Left forelimb (tissue), 1 donor: ENCODE data around the gene USP13.

ENCODE experiments used
- DNase-seq: peaks from one replicate; pipeline ENCODE4 v3.0.0-alpha.2; 2018; ENCODE audit warnings: low spot score

Gene USP13

DNA sequence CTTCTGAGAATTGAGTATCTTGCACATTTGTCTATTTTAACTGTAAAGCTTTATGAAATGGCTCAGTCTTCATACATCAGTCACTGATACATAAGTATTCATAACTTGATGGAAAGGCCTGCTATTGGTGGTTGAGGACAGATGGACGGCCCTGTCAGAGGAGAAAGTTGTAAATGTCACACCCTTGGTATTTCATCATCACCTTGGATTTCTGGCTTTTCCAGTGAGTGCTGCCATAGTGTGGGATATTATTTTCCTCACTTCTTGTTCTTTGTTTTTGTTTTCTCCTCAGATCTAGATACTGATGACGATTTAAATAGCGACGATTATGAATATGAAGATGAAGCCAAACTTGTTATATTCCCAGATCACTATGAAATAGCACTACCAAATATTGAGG lies 47.9 kb downstream of the USP13 start:
- no peak for DNase-seq

DNA sequence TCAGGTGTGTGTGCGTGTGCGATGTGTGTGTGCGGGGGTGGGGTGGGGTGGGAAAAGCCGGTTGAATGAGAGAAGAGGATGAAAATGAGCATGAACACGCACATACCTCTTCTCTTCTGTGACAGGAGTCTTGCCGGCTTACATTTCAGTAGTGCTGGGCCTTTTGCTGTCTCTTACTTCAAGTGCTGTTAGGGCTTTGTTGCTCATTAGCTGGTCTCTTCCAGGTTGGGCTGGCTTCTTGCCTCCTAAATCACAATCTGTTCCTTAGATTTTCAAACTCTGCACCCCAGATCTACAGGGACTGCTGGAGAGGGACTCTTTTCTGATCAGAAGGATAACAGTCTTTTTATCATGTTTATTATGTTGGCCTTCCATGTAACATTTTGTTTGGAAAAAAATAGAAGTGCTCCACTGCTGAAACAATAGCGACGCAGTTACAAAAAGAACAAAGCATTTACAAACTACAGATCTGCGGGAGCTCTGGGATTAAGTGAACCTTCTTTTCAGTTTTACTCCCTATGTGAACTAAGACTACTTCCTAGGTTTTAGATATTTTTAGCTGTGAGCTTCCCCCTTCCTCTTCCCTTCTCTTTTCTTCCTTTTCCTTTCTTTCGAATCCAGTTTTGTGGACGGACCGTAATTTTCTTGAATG lies 48.5 kb downstream of the USP13 start:
- no peak for DNase-seq

DNA sequence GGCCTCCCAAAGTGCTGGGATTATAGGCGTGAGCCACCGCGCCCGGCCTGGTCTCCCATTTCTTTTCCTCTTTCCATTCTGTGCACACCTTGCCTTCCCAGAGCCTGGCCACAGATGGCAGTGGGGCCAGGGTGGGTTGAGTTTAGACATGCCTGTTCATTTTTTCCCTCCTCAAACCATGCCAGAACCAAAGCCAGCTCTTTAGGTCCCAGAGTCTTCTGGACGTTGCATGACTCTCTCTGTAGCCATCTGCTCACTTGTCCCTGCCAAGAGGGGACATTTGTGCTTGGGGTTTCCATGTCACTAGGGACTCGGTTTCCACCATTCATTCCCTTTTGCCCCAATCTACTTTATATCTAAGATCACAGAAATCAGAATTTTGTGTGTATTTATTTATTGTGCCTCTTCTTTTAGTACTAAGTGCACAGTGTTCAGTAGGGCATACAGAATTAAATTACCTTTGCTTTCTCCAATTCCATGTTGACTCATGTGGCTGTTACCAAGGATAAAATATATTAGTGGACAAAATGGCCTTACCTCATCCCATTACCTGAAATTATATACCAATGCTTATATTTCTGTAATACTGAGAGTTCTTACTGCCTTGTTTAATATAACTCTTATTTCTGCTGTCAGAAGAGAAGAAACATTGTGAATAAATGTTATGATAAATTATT lies 49.6 kb downstream of the USP13 start:
- no peak for DNase-seq

DNA sequence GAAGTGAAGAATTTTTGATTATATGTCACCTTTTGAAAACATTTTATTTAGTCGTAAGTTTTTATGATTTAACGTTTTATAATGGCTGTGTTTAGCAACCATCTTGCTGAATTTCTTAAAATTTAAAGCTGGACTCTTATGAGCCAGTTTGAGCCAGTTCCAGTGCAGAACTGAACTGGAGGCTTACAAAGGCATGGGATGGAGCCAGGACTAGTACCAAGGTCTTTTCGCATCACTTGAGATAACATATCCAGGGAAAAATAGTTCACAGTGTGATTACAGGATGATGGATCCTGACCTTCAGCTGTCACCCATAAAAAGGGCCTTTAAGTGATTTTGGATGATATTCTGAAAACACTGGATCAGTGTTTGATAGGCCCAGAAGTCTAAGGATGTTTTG lies 51.0 kb downstream of the USP13 start:
- DNase-seq = no peak

DNA sequence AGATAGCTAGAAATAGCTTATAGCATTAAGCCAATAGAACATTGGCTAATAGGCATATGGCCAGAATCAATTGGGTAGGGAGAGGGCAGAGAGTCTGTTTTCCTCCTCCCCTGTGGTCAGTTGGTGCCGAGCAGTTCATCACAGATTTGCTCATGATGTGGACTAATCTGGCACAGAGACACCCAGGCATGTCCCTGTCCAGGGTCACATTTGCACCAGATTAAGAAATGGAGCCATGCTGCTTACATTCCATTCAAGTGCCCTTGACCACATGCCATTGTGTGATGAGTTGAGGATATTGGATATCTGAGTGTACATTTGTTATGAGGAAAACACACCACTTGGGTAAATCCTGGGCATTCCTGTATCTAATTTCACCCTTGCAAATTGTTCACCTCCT lies 53.4 kb downstream of the USP13 start:
- no peak for DNase-seq

DNA sequence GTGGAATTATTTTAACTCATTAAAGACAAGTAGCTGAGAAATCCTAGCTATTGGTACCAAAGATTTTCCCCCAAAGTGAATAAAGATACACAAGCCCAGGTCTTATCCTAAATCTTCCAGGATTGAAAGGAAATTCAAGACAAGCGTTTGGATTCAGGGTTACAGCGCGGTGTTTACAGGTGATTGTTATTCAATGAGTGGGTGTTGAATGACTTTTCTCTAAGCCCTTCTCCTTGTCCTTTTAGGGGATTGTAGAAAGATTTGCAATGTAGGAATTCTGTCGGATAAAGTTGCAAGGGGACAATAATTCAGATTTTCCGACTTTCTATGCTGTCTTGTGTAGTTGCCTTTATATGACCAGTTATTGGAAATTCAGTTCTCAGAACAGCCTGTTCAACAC lies 57.2 kb downstream of the USP13 start:
- no peak for DNase-seq

DNA sequence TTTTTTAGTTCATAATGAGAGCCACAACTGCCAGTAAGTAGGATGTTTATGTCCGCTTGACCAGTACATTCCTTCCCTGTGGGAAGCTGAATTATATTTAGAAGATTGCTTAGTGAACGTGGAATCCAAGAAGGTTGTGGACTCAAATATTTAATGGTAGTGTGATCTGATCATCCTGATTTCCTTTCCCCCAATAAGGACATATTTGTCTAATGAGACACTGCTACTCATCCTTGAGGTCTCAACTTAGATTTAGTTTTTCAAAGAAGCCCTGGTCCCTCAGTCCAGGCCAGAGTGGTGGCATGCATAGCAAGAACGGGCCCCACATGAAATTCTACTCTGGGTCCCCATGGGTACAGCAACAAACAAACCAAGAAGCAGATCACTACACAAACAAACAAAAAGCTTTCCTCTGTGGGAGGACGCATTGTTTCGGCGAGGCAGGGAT lies 60.8 kb downstream of the USP13 start:
- DNase-seq = no peak

DNA sequence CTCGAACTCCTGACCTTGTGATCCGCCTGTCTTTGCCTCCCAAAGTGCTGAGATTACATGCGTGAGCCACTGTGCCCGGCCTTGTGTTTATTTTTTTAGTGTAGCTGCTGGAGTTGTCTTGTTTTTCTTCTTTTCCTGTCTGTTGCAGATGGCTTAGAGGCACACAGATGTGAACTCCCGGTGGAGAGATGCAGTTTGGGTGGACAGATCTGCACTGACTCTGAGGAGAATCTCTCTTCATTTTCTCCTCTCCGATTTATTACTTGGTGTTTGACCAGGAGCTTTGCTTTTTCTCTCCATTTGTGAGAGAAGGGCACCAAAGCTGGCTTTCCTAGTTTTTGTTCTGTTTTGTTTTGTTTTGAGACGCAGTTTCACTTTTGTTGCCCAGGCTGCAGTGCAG lies 62.7 kb downstream of the USP13 start:
- no peak for DNase-seq

DNA sequence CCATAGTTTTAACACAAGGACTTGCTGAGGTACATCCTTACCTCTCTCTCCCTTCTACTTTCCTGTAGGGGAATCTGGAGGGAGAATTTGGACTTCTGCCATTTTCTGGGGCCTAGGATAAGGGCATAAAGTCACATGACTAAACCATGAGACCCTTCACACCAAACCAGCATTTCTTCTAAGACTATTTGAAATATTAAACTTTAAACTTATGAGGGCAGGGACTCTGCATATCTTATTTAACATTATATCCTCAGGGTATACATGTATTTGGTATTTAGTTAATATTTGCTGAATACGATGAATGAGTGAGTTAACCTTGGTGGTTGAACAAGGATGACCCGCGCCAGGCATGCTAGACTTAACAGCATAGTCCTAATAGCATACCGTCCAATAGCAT lies 63.4 kb downstream of the USP13 start:
- DNase-seq = no peak

DNA sequence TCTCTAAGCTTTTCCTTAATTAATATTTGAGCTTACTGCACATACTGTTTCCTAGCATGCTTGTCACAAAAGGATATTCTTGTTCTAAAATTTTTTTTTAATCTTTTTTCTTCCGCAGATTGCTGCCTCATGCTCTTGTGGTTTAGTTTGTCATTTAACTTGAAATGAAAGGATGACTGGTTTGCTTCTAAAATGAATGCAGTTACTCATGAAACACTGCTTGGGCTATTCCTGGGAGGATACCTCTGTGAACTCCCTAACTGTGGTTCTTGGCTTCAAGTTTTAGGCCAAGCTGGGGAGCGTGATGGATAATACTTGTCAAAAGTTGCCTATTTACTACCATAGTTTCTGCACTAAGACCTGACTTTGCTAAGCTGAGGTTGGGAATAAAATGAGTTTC lies 64.0 kb downstream of the USP13 start:
- DNase-seq = no peak

DNA sequence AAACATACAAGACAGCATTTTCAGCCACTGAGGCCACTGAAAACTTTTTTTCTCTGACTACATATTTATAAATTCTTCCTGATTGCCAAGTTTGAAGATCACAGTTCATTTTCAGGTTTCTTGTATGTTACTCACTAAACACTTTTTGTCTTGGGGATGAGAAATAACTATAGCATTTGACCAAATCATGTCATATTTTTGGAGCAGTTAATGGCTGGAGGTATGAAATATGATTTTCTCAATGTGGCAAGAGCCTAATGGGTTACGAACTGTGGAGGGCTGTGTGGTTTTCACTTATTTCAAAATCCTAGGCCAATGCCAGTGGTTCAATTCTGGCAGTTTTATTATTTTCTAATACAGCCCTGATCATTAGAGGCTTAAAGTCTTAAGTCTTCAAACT lies 64.4 kb downstream of the USP13 start:
- DNase-seq = no peak

DNA sequence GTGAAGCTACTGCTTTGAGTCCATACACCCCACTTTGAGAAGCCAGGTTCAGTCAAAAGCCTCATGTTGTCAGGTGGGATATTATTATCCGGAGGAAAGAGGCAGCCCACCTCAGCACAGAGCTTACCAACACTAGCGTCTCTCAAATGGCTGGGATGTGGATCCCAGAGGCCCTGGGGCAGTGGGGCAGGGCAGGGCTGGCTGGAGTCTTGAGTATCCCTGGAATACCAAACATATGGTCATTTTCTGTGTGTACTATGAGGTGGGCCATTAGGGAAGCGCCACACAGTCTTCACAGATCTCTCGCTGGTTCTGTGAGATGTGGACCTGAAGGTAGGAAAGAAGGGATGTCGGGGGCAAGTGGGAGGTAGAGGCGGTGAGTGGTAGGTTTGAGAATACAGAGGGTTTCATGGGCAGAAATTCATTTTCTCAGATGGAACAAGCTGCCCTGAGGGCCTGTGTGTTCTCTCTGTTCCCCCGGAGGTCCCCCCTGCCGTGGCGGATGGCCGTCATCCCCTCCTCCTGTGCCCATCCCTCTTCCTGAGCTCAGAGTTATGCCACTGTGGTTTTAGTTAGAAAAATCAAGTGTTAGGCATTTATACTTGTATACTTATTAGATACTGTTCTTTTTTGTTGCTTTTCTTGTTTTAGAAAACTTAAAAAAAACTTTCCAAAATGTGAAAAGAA lies 66.4 kb downstream of the USP13 start:
- DNase-seq = no peak

DNA sequence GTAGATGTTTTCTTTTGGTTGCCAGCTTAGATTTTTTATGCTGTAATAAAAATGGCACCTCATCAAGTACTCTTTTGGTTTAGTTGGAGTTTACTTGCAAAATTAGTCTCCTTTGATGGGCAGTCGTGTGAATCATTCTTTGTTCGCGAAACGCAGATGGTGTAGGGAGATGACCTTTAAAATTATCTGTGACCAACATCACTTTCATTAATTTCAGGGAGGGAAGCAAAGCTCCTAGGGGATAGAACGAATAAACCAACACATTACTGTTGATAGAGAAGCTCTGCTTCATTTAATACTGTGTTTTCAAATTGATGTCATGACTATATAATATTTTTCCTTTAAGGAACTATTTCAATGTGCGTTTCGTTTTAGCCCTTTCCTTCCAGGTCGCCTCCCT lies 67.4 kb downstream of the USP13 start:
- no peak for DNase-seq

DNA sequence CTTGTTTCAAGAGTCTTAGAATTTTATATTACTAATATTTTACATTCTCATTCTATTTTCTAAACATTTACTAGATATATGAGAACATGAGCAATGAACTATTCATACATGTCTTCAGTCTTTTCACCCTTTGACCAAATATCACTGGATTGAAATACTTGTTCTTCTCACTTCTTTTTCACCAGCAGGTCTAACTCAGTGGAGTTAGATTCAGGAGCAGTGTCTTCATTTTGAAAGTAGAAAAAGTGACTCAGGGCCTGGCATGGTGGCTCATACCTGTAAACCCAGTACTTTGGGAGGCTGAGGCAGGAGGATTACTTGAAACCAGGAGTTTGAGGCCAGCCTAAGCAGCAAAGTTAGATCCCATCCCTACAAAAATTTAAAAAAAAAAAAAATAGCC lies 70.8 kb downstream of the USP13 start:
- DNase-seq = no peak

DNA sequence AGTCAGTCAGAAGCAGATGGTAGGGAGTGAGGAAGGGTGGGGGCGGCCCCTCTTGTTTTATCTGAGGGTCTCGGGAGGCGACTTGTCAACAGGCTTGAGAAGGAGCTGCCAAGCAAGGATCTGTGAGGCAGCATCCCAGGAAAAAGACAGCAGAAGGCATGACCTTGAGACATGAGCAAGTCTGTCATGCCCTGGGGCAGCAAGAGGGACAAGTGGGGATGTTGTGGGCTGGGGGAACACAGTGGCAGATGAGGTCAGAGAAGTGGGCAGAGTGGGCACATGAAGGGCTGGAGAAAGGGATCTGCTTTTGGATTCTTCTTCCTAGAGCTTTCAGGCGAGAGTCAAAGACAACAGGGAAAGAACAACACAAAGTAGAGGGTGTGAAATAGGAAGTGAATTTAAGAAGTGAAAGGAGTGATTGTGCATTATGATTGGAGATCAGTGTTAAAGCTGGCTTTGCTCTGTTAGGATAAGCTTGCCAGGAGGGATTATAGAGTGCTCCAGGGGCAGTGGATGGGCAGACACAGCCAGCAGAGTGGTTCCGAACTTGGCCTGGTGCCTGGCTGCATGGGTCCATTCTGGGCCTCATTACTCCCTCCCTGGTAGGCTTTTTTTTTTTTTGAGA lies 73.3 kb downstream of the USP13 start:
- no peak for DNase-seq

DNA sequence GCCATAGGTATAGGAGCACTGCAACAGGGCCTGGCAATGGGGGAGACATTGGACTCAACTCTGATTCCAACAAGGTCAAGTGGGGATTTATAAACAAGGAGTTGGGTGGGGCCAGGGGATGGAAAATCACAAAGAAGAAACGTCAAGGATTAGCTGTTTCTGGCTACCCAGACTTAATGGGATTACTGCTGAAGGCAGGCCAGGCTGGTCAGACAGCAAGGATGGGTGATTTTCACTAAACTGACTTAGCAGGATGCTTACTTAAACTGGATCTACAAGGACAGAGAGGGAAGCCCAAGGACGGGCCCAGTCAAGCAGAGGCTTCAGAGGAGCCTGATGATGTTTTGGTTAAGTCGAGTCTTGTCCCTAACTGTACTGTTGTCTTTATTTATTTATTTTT lies 76.2 kb downstream of the USP13 start:
- no peak for DNase-seq

DNA sequence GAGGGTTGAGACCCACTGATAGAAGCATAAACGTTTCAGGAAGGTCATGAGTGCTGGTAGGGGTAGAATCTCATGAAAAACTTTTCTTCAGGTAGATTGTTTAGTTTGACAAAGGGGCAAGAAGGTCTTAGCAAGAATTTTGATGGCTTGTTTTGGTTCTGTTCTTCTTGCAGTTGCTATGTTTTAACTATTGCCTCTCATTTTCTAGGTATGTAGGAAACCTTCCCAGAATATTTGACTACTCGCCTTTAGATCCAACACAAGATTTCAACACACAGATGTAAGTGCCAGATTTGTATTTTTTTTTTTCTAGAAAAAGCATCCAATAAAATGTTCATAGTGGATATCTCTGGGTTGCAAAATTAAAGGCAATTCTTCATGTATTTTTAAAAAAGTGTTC lies 77.1 kb downstream of the USP13 start:
- DNase-seq = no peak

DNA sequence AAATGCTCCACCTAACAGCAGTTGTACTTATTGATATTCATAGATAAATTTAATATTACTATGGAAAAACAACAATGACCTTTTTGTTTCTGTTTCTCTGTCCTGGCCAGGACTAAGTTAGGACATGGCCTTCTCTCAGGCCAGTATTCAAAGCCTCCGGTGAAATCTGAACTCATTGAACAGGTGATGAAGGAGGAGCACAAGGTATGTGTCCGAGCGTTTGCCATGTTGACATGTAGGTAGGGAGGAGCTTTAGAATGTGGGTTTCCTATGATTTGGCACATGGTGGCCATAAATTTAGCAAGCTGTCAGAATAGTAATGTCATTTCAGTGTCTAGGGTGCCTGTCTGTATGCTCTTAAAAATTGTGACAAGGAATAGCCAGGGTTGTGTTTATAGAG lies 77.7 kb downstream of the USP13 start:
- no peak for DNase-seq

DNA sequence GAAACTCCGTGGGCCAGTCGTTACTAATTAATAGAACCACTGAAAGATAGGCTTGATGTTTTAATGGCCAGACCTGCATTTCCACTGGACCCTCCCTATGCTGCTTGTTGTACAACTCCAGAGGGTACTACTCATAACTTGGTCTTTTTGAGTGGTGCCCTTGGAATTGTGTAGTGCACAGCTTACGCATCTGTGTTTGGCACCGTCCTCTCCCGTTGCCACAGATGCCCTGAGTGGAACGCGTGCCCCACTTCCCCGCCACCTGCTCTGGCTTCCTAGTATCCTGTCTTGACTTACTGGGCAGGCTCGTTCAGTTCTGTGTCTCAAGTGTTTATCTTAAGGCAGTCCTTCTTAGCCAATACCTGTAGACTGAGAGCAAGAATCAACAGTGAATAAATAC lies 78.7 kb downstream of the USP13 start:
- no peak for DNase-seq

DNA sequence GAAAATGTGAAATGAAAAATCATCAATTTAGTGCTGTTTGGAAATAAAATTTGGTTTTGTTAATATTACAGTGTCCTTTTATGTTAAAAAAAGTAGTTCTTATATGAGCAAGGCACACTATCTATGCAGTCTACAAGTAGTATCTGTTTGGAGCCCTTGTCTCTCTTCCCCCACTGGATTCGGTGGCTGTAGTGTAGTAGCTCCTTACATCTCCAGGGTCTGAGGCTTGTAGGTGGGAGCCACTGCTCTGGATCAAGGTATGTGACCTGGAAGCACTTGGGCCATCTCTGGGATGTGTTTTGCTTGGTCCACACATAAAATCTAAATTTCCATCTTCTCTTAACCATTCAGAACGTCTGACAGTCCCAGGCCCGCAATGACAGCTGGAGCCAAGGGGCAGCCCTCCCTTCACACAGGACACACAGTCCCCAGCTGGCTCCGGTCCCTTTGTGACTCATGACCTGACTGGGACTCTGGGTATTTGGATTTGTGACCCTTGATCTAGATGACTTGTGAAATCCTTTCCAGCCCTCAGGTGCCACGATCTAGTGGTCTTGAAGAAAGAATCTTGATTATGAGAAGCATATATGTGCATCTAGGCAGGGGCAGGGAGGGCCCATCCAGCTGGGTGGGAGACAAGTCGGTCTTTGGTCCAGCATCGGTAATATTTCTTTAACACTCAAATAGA lies 80.0 kb downstream of the USP13 start:
- no peak for DNase-seq

DNA sequence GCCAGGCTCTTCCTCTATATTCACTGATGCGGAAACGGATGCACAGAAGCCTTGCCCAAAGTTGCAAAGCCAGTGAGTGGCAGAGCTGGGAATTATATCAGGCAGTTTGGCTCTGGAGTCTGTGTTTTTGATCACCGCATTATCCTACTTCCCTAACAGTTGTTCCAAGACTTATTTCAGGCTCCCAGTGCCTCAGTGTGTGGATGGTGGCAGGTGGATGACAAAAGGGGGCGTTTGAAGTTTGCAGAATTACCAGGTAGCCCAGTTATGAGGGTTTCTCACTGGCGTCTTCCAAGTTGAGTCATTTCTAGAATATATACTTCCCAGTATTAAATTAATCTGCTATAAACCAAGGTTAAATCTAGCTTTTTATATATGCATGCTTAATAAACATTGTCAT lies 81.0 kb downstream of the USP13 start:
- DNase-seq = no peak

DNA sequence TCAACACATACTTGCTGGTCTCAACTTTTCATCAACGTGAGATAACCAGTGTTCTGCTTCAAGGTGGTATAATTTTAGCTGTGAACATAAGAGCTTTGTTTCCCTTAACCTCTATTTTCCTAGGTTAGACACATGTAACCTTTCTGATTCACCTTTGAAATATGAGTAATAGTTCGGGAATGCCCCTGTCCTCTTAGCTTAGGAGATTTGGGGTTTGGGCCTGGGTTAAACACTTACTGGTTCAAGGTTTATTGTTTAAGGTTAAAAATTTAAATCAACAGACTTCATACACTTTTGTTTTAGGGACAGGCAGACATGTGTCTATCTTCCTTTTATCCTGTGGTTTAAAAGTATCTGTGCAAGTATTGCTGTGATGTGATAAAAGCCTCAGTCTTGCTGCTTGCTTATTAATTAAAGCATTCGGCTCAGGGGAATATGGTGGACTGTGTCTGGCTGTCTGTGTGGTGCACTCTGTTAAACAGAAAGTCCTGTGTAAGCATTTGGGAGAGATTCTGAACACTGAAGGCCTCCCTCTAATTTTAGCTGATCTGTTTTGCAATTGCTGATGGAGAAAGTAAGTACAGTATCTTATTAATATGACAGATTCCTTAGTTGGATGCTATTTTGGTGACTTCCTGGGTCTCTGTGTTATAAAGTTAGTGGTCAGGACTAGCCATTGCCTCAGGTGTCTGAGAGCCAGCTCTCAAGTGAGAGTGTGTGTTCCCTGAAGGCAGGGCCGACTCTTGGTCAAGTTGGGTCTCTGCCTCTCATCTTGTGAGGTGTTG lies 81.8 kb downstream of the USP13 start:
- no peak for DNase-seq
